Breast epithelium (tissue), 4 donors: Measurements from ENCODE around the gene SH3TC1. TPM values are rescaled to one million over a fixed set of nuclear protein-coding genes. Genes with fewer than 3 reads are reported as not detected.

Experiments used
- DNase-seq, 2 donors: peaks; one replicate each; pipeline ENCODE4 v3.0.0-alpha.2; 2019; ENCODE audit warnings: low spot score in 2 of 2
- H3K27ac ChIP-seq, 2 donors: fragments of 200-600 bp; sonication (generic) in 1 of 2; one replicate each; pipeline ENCODE4 v1.5.1; 2016 to 2019; ENCODE audit warnings: mild to moderate bottlenecking in 1 of 2
- H3K27me3 ChIP-seq, 2 donors: fragments of 200-600 bp; sonication (generic) in 1 of 2; one replicate each; pipeline versions ENCODE4 v1.5.1 to v1.6.0; 2017 to 2019; ENCODE audit warnings: control low read depth in 1 of 2, mild to moderate bottlenecking in 1 of 2
- H3K36me3 ChIP-seq: fragments of 200-600 bp; one replicate; pipeline ENCODE4 v1.5.1; 2019
- H3K4me1 ChIP-seq, 2 donors: fragments of 200-600 bp; sonication (generic); one replicate each; pipeline ENCODE4 v1.5.1; 2016 to 2019; ENCODE audit warnings: control low read depth in 1 of 2
- H3K4me3 ChIP-seq, 3 donors: fragments of 200-600 bp; sonication (generic); 1 replicate in 2 of 3; 2 replicates in 1 of 3; pipeline ENCODE4 v1.5.1; 2016 to 2019; ENCODE audit warnings: mild to moderate bottlenecking in 3 of 3, moderate library complexity in 2 of 3
- H3K9me3 ChIP-seq, 2 donors: fragments of 200-600 bp; sonication (generic) in 1 of 2; one replicate each; pipeline ENCODE4 v1.5.1; 2016 to 2019; ENCODE audit warnings: control low read depth in 1 of 2
- CTCF ChIP-seq, 3 donors: fragments of 450-650 bp; IDR thresholded peaks; one replicate each; pipeline ENCODE4 v1.5.1; 2016 to 2017; ENCODE audit warnings: antibody characterized with exemption in 3 of 3, mild to moderate bottlenecking in 3 of 3, moderate library complexity in 3 of 3
- POLR2A ChIP-seq: fragments of 450-650 bp; IDR thresholded peaks from one replicate; pipeline ENCODE4 v1.6.1; 2016; ENCODE audit warnings: antibody characterized with exemption, mild to moderate bottlenecking, moderate library complexity
- POLR2AphosphoS5 ChIP-seq, 3 donors: sonication (generic); formaldehyde crosslinking; IDR thresholded peaks; one replicate each; pipeline ENCODE4 v1.6.1; 2017; ENCODE audit warnings: antibody characterized with exemption in 3 of 3
- intact Hi-C: fragments of 100-400 bp; cut with DNase I; formaldehyde crosslinking; loops from one replicate; pipeline ENCODE4 v1.15.1; 2023; ENCODE audit warnings: low total_unique reads
- total RNA-seq, 3 donors: library from RNA; depleted of rRNA; stranded (reverse); fragments of >200 nt; gene quantifications; one replicate each; pipeline ENCODE4 v1.1.0, GENCODE V29; 2016

The SH3TC1 gene
- total RNA-seq, 3 donors from 2014 or later = 16.4 to 28.8 (median 17.3) TPM

GRCh38 chr4:8239661-8240060, 40.6 kb downstream of the SH3TC1 start:
- no peaks in the 10 kb centered on the region for H3K36me3 ChIP-seq
- no peaks in the 10 kb centered on the region for H3K9me3 ChIP-seq
- DNase-seq = no peak
- no peaks in the 10 kb centered on the region for H3K4me1 ChIP-seq
- no peak overlapping the region for H3K27ac ChIP-seq
- intact Hi-C loops = loop anchor here (10.0 kb wide), 1 partner anchor 175 kb away; no protein-coding TSS in a partner anchor
- TF ChIP-seq POLR2AphosphoS5 (IDR thresholded peaks at IDR 0.05) (no peak), POLR2A (no peak), CTCF (IDR thresholded peaks at IDR 0.05) (no peak)
- H3K27me3 ChIP-seq = no peaks in the 10 kb centered on the region
- H3K4me3 ChIP-seq = no peak overlapping the region

- no peaks in the 10 kb centered on the region for H3K9me3 ChIP-seq
- H3K27ac ChIP-seq = no peak overlapping the region
- no peak for TF ChIP-seq CTCF (IDR thresholded peaks at IDR 0.05)
- no peak for TF ChIP-seq POLR2AphosphoS5 (IDR thresholded peaks at IDR 0.05)
- no peak for TF ChIP-seq POLR2A
- intact Hi-C loops = loop anchor here (10.0 kb wide), 1 partner anchor 174 kb away; no protein-coding TSS in a partner anchor
- DNase-seq = no peak
- H3K27me3 ChIP-seq = no peaks in the 10 kb centered on the region
- H3K4me3 ChIP-seq = no peak overlapping the region
- no peaks in the 10 kb centered on the region for H3K36me3 ChIP-seq
- H3K4me1 ChIP-seq = no peaks in the 10 kb centered on the region
These were observed 41.3 kb downstream of the SH3TC1 start for GRCh38 chr4:8240211-8241041.

DNA sequence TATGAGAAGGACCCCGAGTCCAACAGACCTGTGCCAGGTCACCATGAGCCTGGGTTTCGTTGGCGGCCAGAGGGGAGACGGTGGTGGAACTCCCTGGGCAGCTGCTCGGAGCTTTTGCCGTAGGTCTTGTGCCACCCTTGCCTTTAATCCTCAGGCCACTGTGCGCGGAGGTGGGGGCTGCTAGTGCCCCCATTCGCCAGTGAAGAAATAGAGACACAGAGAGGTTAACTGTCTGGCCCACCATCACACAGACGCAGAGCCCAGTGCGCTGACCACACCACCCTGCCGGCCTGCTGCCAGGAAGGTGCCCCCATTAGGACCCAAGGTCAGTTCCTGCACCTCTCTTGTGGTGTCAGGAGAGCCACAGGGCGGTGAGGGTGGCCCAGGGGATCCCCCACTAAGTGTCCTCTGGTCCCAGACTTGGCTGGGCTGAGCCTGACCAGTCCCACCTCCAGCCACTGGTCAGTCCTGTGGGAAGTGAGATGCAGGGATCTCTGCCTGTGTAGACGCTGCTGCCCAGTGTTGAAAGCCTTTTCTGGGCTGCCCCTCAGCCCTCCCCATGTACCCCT, 42.2 kb downstream of the SH3TC1 start:
- Histone ChIP-seq H3K36me3 (no peaks in the 10 kb centered on the region), H3K4me3 (no peak overlapping the region), H3K4me1 (no peaks in the 10 kb centered on the region), H3K27ac (no peak overlapping the region), H3K27me3 (no peaks in the 10 kb centered on the region), H3K9me3 (no peaks in the 10 kb centered on the region)
- DNase-seq = no peak
- TF ChIP-seq POLR2A (no peak), POLR2AphosphoS5 (IDR thresholded peaks at IDR 0.05) (no peak), CTCF (IDR thresholded peaks at IDR 0.05) (no peak)
- intact Hi-C loops = loop anchor here (10.0 kb wide), 1 partner anchor 174 kb away; no protein-coding TSS in a partner anchor

- no peak overlapping the region for H3K4me3 ChIP-seq
- DNase-seq = peak; percentile 78 to 86
- H3K36me3 ChIP-seq = no peaks in the 10 kb centered on the region
- H3K4me1 ChIP-seq = no peaks in the 10 kb centered on the region
- H3K27ac ChIP-seq = peak overlapping the region; percentile 25 to 77
- H3K9me3 ChIP-seq = no peaks in the 10 kb centered on the region
- intact Hi-C loops = loop anchor here (10.0 kb wide), 1 partner anchor 173 kb away; no protein-coding TSS in a partner anchor
- H3K27me3 ChIP-seq = no peaks in the 10 kb centered on the region
- peak; percentile 90 to 97 (median 95) for TF ChIP-seq CTCF (IDR thresholded peaks at IDR 0.05)
- peak; percentile 59 to 72 (median 71) for TF ChIP-seq POLR2AphosphoS5 (IDR thresholded peaks at IDR 0.05)
- TF ChIP-seq POLR2A = no peak
These were observed 43.0 kb downstream of the SH3TC1 start for GRCh38 chr4:8241895-8242696.
